Measurements from ENCODE around the gene ZNF543. TPM values are rescaled to one million over a fixed set of nuclear protein-coding genes. Genes with fewer than 3 reads are reported as not detected.

Gene ZNF543
- total RNA-seq, 1 donor, result 10.4 TPM

DNA sequence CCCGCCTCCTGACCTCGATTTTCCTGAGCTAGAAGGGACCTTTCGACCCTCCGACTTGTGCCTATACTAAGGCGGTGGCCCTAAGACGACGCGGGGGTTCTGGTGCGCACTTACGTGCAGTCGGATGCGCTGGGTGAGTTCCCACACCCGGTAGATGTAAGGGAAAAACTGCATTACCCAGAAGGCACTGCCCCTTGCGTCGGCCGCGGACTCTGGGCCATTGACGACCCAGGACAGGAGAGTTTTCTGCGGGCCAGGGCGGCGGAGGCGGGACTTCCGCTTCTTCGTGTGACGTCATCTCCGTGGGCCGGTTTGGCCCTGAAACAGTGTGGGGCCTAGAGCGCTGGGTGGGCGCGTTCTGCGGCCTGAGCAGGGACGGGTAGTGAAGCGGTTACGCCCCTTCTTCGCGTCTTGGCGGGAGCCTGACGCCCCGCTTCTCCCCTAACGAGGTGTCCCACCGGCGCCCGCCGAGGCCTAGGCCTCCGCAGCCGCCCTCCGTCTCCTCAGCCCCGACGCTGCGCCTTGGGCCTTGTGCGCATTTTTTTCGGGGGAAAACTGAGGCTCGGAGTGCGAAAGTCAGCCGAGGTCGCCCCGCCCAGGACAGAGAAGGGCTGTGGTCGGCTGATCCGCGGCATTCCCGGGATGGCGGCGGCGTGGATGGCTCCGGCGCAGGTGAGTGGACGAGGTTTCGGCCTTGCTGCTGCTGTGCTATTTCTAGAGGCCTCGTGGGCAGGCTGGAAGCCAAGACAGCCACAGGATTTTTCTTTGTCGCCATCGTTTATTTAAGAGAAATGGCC lies 39.9 kb upstream of the ZNF543 start, which contains the start of gene ZNF460:
Gene ZNF460 (plus strand): TSS at position 321 of the 797 bp plus-strand sequence. CDS start 322 bp downstream, at position 643.
- peak within 1 kb of the TSS; percentile 96 for H3K4me3 ChIP-seq (ENCODE audit: low read depth, low read length)
- no peak for TF ChIP-seq CTCF (IDR thresholded peaks at IDR 0.05; ENCODE audit: insufficient read depth, low read depth, low read length)
- DNase-seq (ENCODE audit: low read depth), result peak; percentile 98

DNA sequence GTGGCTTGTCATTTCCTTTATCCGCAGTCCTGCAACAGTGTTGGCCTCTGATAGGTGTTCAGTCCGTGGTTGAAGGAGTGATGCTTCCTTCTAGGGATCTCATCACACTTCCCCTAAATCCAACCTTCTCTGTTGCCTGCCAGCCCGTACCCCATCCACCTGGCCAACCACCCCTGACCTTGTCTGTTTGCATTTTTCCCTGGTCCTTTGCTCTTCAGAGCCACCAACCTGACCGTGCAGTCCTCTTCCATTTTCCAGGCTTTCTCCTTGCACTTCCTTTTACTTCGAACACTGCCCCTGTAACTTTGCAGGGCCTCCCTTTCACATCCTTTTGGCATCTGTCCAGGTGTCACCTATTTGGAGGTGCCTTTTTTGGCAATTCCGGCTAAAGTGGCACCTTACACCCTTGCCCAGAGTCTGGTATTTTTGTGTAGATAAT lies 39.3 kb upstream of the ZNF543 start:
- no peak for TF ChIP-seq CTCF (IDR thresholded peaks at IDR 0.05; ENCODE audit: insufficient read depth, low read depth, low read length)
- peak; percentile 13 for DNase-seq (ENCODE audit: low read depth)
- peak overlapping the region; percentile 96 for H3K4me3 ChIP-seq (ENCODE audit: low read depth, low read length)

DNA sequence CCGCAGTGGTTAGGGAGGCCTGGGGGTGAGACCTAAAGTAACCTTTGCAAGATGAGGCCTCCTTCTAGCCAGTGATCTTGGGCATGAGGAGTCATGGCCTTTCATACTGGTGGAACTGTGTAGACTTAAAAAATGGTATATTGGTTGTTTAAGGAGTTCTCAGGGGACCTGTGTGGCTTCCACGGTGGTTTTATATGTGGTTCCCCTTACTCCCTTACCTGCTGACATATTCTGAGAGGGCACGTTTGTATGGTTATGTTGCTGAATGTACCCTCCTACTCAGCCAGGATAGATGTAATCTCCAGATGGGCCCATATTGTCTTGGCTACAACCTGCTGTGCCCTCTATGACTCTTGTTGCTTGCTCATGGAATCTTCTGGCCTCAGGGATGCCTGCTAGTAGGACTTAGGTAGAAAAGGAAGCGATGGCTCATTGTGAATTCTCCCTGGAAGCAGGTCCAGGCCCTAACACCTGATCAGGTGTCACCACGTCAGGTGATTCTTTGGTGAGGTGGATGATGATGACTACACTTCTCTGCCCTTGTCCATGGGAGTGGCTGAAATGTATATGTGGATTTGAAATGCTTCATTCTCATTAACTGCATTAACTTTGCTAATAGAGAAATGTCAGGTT lies 38.1 kb upstream of the ZNF543 start:
- no peak for TF ChIP-seq CTCF (IDR thresholded peaks at IDR 0.05; ENCODE audit: insufficient read depth, low read depth, low read length)
- no peak for DNase-seq (ENCODE audit: low read depth)
- peak overlapping the region; percentile 36 for H3K4me3 ChIP-seq (ENCODE audit: low read depth, low read length)

DNA sequence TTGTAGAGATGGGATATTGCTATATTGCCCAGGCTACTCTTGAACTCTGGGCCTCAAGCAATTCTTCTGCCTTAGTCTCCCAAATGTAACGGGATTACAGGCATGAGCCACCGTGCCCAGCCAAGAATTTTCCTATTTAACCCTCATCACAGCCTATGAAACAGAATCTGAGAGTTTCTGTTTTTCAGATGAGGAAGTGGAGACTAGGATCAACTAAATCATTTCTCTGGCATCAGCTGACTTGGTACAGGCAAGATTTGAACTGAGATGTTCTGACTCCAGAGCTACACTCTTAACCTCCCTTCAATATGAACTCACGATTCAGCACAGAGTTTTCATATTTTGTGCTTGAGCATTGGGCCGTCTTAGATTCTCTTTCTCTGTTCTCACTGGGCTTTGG lies 31.9 kb upstream of the ZNF543 start:
- H3K4me3 ChIP-seq (ENCODE audit: low read depth, low read length), result no peak overlapping the region
- no peak for DNase-seq (ENCODE audit: low read depth)
- no peak for TF ChIP-seq CTCF (IDR thresholded peaks at IDR 0.05; ENCODE audit: insufficient read depth, low read depth, low read length)

GRCh38 chr19:57290970-57291369 lies 29.3 kb upstream of the ZNF543 start:
- TF ChIP-seq CTCF (IDR thresholded peaks at IDR 0.05; ENCODE audit: insufficient read depth, low read depth, low read length), result no peak
- DNase-seq (ENCODE audit: low read depth), result no peak
- no peak overlapping the region for H3K4me3 ChIP-seq (ENCODE audit: low read depth, low read length)

DNA sequence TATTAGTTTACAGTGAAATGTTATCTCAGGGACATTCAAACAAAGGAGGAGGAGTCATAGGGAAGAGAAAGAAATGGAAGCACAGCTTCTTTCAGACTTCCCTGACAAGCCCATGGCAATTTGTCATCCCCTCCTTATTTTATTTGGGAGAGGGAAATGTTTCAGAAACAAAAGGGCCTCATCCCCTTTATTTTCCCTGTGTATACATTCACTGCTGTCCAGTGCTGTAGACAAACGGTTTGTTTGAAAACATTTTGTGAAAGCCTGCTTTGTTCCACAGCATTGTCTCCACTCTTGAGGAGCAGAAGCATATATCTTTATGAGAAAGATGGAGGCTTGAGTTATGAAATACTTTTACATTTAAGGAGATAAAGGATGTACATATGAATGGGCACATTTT lies 27.7 kb upstream of the ZNF543 start:
- no peak for TF ChIP-seq CTCF (IDR thresholded peaks at IDR 0.05; ENCODE audit: insufficient read depth, low read depth, low read length)
- DNase-seq (ENCODE audit: low read depth), result no peak
- H3K4me3 ChIP-seq (ENCODE audit: low read depth, low read length), result no peak overlapping the region
